ENCODE measurements around the gene MAN1A1. TPM values are rescaled to one million over a fixed set of nuclear protein-coding genes. Genes with fewer than 3 reads are reported as not detected.

Gene MAN1A1
- polyA plus RNA-seq, 2 of the 4 experiments (the other 2 are of a cell fraction): 0.05 TPM; not detected in 1

DNA sequence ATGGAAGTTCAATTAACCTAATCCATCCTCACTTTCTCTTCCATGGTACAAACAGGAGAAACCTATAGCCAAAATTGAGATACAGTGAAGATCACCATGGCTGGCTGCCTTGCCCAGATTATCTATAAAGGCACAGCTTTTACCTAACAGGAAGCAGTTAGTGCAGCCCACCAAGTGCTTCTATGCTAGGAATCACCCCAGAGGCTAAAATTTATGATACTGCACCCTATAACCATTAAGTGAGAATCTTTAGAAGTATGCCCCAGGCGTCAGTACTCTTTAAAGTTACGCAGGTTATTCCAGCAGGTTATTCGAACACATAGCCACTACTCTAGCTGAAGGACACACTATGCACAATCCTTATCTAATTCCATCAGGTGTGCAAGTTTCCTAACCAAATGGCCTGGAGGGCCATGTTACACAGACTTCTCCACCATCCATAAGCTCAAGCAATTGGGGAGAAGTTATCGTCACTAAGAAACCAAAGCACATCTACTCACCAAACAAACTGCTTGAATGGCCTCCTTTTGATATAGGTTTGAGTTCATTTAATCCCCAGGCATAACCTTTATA lies 43.1 kb downstream of the MAN1A1 start:
- Histone ChIP-seq H3K27ac (no peak overlapping the region), H3K4me1 (peaks cover 10% of the 10 kb centered on the region), H3K4me3 (no peak overlapping the region), H3K4me2 (no peak overlapping the region), H3K9me3 (no peaks in the 10 kb centered on the region)
- TF ChIP-seq FOXS1 (CRISPR knock-in tag; IDR thresholded peaks at IDR 0.05) (no peak), KDM5A (IDR thresholded peaks at IDR 0.05) (no peak), PHF8 (IDR thresholded peaks at IDR 0.05; ENCODE audit: borderline replicate concordance, low read depth) (no peak), NFE2L2 (conservative IDR thresholded peaks at IDR 0.05; ENCODE audit: low read length) (no peak), HOXB13 (CRISPR knock-in tag; IDR thresholded peaks at IDR 0.05; ENCODE audit: low read depth) (no peak), POLR2AphosphoS2 (conservative IDR thresholded peaks at IDR 0.05; ENCODE audit: low read length) (no peak), CTCF (IDR thresholded peaks at IDR 0.05) (no peak), POLR2A (IDR thresholded peaks at IDR 0.05; ENCODE audit: low read length) (no peak), HOXA7 (CRISPR knock-in tag; IDR thresholded peaks at IDR 0.05) (no peak), RFX5 (IDR thresholded peaks at IDR 0.05) (no peak)
- TF ChIP-seq, protein P1, sequence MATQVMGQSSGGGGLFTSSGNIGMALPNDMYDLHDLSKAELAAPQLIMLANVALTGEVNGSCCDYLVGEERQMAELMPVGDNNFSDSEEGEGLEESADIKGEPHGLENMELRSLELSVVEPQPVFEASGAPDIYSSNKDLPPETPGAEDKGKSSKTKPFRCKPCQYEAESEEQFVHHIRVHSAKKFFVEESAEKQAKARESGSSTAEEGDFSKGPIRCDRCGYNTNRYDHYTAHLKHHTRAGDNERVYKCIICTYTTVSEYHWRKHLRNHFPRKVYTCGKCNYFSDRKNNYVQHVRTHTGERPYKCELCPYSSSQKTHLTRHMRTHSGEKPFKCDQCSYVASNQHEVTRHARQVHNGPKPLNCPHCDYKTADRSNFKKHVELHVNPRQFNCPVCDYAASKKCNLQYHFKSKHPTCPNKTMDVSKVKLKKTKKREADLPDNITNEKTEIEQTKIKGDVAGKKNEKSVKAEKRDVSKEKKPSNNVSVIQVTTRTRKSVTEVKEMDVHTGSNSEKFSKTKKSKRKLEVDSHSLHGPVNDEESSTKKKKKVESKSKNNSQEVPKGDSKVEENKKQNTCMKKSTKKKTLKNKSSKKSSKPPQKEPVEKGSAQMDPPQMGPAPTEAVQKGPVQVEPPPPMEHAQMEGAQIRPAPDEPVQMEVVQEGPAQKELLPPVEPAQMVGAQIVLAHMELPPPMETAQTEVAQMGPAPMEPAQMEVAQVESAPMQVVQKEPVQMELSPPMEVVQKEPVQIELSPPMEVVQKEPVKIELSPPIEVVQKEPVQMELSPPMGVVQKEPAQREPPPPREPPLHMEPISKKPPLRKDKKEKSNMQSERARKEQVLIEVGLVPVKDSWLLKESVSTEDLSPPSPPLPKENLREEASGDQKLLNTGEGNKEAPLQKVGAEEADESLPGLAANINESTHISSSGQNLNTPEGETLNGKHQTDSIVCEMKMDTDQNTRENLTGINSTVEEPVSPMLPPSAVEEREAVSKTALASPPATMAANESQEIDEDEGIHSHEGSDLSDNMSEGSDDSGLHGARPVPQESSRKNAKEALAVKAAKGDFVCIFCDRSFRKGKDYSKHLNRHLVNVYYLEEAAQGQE (IDR thresholded peaks at IDR 0.05): no peak
- DNase-seq (ENCODE audit: low read depth in 1 of 2, low spot score in 1 of 2) (no peak), FAIRE-seq (no peak), ATAC-seq (no peak)
- ChIA-PET CTCF (interaction anchor here (0.6 kb wide), 1 partner anchor 177 kb away, joined by 3 read pairs; no protein-coding TSS in a partner anchor), POLR2A (no interaction called here)
- WGBS (ENCODE audit: missing lambda C conversion rate): 61% methylated on average over 4 of the region's 4 CpGs

DNA sequence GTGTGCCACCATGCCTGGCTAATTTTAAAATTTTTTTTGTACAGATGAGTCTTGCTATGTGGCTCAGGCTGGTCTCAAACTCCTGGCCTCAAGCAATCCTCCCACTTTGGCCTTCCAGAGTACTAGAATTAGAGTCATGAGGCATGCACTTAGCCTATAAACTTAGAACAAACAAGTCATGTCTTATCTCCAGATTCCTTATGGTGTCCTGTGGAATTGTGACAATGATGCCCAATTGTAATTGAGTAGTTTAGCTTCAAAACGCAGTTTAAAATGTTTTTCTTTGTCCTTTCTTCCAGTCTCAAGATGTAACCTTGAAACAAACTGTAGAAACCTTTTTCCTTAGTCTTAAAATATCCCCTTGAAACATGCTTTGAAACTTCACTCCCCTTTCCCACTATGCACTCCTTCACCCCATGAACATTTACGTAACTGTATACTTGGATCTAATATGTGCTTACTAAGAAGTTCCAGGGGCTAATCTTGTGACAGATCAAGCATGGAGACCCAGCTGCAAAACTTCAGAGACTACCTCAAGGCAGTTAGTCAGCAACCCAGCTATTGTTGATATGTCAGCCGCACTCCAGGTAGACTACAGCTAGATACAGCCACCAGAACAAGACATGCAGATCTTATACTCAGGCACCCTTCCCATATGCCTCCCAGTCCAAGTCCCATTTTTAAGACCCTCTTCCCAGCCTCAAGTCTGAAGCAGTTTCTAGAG lies 46.2 kb downstream of the MAN1A1 start:
- POLR2A ChIA-PET: no interaction called here
- no peak for FAIRE-seq
- CTCF ChIA-PET: no interaction called here
- no peak for ATAC-seq
- no peak for DNase-seq (ENCODE audit: low read depth in 1 of 2, low spot score in 1 of 2)
- no peak overlapping the region for H3K4me3 ChIP-seq
- H3K4me2 ChIP-seq: no peak overlapping the region
- H3K9me3 ChIP-seq: no peaks in the 10 kb centered on the region
- TF ChIP-seq, protein P2, sequence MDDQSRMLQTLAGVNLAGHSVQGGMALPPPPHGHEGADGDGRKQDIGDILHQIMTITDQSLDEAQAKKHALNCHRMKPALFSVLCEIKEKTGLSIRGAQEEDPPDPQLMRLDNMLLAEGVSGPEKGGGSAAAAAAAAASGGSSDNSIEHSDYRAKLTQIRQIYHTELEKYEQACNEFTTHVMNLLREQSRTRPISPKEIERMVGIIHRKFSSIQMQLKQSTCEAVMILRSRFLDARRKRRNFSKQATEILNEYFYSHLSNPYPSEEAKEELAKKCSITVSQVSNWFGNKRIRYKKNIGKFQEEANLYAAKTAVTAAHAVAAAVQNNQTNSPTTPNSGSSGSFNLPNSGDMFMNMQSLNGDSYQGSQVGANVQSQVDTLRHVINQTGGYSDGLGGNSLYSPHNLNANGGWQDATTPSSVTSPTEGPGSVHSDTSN (IDR thresholded peaks at IDR 0.05): no peak
- TF ChIP-seq CBX2 (IDR thresholded peaks at IDR 0.05; ENCODE audit: borderline replicate concordance, low read depth) (no peak), FOSB (CRISPR knock-in tag; IDR thresholded peaks at IDR 0.05) (no peak), MAFK (IDR thresholded peaks at IDR 0.05; ENCODE audit: partially characterized antibody) (no peak)
- no peak overlapping the region for H3K27ac ChIP-seq
- H3K4me1 ChIP-seq: peaks cover 9% of the 10 kb centered on the region
- WGBS (ENCODE audit: missing lambda C conversion rate): 67% methylated on average over 3 of the region's 3 CpGs

DNA sequence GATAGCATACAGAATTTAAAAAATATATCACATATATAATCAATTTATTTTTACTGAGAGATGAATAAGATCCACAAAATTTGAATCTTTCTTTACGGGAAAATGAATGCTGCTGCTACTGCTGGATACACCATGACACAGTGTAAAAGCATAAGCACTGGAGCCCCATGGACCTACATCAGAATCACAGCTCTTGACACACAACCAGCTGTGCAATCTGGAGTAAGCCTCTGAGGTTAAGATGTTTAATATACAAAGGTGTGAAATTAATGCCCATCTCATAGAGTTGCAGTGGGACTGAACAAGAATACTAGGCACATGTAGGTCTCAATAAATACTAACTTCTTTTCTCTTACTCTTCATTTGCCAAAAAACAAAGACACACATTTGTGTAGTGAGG lies 48.1 kb downstream of the MAN1A1 start:
- no peak overlapping the region for H3K27ac ChIP-seq
- H3K4me1 ChIP-seq: no peaks in the 10 kb centered on the region
- ChIA-PET POLR2A (no interaction called here), CTCF (no interaction called here)
- DNase-seq (ENCODE audit: low read depth in 1 of 2, low spot score in 1 of 2) (no peak), ATAC-seq (no peak), FAIRE-seq (no peak)
- H3K9me3 ChIP-seq: no peaks in the 10 kb centered on the region
- H3K4me2 ChIP-seq: no peak overlapping the region
- TF ChIP-seq, protein P3, sequence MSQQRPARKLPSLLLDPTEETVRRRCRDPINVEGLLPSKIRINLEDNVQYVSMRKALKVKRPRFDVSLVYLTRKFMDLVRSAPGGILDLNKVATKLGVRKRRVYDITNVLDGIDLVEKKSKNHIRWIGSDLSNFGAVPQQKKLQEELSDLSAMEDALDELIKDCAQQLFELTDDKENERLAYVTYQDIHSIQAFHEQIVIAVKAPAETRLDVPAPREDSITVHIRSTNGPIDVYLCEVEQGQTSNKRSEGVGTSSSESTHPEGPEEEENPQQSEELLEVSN (IDR thresholded peaks at IDR 0.05; ENCODE audit: borderline replicate concordance, low read depth): no peak
- TF ChIP-seq TP53 (CRISPR knock-in tag; IDR thresholded peaks at IDR 0.05) (no peak), POLR2A (IDR thresholded peaks at IDR 0.05; ENCODE audit: low read length) (no peak), RCOR1 (IDR thresholded peaks at IDR 0.05; ENCODE audit: low read depth, low read length) (no peak)
- H3K4me3 ChIP-seq: no peak overlapping the region
- 100% methylated on average over 1 of the region's 1 CpG for WGBS (ENCODE audit: missing lambda C conversion rate)
